Glomerular visceral epithelial cell (primary cell): ENCODE results near the gene UPP2.

Source experiments
- DNase-seq: peaks from one replicate; pipeline ENCODE4 v3.0.0-alpha.2; 2016; ENCODE audit errors: extremely low spot score

Gene UPP2

DNA sequence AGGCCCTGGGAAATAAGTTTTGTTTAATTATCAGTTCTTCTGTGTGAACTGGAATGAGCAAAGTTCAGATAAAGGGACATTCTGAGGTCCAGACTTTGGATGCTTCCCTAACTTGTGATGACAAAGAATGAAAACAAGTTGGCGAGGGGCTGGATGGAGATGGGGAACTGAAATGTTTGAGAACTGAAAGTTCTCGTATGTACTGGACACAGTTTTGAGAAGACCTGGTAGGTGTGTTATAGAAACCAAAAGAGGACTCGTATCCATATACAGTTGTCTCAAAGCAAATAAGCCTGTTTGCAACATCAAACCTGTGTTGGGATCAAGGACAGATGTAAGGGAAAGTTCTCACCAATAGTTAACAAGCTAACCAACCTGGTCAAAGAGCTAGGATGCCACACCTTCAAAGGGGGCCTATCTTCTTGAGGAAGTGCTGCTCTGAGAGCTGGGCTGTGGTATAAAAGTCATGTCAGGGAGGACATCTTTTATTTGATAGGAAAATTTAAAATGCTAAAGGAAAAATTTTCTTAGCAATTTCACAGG is at the start of gene UPP2:
TSS of gene UPP2 (plus strand) at position 493 of the 543 bp plus-strand sequence. CDS start 188 bp downstream, outside the sequence.
- no peak for DNase-seq

- DNase-seq, result no peak
These were observed 48.9 kb upstream of the UPP2 start for GRCh38 chr2:158052761-158053160.

- no peak for DNase-seq
These were observed 44.8 kb upstream of the UPP2 start for GRCh38 chr2:158056875-158057274.

- no peak for DNase-seq
These were observed 41.4 kb upstream of the UPP2 start for GRCh38 chr2:158060160-158060834.

DNA sequence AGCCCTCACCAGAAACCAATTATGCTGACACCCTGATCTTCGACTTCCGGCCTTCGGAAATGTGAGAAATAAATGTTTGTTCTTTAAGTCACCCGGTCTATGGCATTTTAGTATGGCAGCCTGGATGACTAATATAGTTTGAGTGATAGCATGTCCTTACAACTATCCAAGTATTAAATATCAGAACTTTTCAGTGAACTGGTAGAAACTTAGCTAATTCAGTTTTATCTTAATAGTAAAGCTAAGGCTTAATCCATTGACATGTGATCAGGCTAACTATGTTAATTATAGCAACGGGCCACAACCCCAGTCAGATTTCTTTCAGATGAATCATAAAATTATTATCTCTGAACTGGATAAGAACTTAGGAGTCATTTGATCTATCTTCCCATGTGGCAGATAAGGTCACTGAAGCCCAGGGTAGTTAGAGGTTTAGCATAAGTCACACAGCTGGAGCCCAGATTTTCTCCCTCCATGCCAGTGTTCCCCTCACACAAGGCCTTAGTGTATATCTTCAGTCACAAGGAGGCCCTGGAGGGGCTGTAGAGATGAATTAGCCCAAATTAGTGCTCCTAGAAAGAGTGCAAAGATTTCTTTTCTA is 40.7 kb upstream of the UPP2 start:
- peak; percentile 12 for DNase-seq

GRCh38 chr2:158061763-158062162 is 39.9 kb upstream of the UPP2 start:
- DNase-seq, result no peak

DNA sequence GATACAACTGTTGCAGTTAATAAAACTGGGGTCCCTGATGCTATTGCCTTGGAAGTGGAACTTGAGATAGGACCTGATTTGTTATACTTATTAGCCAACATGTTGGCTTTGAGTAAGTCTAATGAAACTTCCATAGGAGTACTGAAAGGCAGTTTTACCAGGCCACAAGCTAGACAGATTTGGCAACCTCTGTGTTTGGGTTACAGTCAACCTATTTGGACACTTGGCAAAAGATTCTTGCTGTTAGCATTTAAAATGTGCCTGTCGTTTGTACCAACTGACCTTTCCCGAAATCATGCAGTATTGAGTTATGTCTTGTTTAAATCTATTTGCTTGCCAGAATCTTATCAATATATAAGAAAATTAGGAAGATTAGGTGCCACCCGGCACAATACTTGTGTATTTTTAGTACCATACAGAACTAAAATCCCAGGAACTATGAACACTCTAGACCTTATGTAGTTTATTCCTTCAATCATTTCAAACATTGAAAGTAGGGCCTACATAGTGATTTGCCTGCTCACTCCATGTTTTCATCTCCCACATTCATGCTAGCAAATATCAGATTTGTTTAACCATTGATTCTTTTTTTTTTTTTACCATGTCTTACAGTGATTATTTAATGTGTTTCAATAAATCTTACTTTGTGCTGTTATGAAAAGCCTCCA is 35.5 kb upstream of the UPP2 start:
- no peak for DNase-seq

- DNase-seq, result no peak
These were observed 30.7 kb upstream of the UPP2 start for GRCh38 chr2:158071018-158071417.

GRCh38 chr2:158072361-158072760 is 29.3 kb upstream of the UPP2 start:
- DNase-seq, result no peak

DNA sequence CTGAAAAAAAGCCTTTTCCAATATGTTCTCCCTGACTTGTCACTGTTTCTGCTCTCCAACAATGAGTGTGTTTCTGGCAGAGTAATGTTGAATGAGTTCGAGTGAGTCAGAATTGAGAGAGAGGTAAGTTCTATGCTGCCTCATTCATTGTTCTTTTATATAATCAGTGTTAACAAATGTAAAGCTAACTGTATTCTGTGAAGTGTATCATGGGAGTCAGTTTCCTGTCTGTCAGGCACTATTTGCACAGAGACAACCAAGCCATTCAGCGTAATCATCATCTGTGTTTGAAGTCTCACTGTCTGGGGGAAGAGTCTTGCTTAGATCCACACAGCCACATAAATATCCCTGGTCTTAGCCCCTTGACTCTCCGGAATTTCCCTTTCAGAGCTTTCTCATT is 22.0 kb upstream of the UPP2 start:
- DNase-seq, result peak; percentile 44

GRCh38 chr2:158088093-158088492 is 13.6 kb upstream of the UPP2 start:
- DNase-seq, result no peak

GRCh38 chr2:158089322-158089721 is 12.4 kb upstream of the UPP2 start:
- DNase-seq, result no peak

GRCh38 chr2:158091647-158092046 is 10.0 kb upstream of the UPP2 start:
- no peak for DNase-seq

- peak; percentile 66 for DNase-seq
These were observed 7.1 kb upstream of the UPP2 start for GRCh38 chr2:158094487-158095092.

- no peak for DNase-seq
These were observed 6.4 kb upstream of the UPP2 start for GRCh38 chr2:158095269-158095668.

GRCh38 chr2:158095912-158096311 is 5.8 kb upstream of the UPP2 start:
- no peak for DNase-seq

- DNase-seq, result no peak
These were observed 4.2 kb upstream of the UPP2 start for GRCh38 chr2:158097481-158097880.

- no peak for DNase-seq
These were observed 3.5 kb upstream of the UPP2 start for GRCh38 chr2:158098178-158098577.

DNA sequence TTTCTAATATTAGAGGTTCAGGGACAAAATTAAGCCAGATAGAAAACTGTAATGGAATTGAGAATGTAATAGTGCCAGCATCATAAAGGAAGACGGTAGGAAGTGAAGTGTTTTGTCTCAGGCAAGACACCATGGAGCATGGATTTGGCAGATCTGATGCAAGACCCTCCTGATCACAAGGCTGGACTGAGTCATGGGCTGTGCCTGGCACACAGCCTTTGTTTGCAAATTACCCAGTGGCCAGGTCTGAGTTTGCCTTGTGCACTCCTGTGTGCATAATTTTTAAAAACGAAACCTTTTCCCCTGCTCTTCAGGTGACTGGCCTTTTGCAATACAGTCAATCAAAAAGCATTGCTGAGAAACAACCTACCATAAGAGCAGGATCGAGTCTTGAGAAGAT is 2.0 kb upstream of the UPP2 start:
- peak; percentile 75 for DNase-seq

- DNase-seq, result no peak
These were observed 1.3 kb upstream of the UPP2 start for GRCh38 chr2:158100411-158100810.

DNA sequence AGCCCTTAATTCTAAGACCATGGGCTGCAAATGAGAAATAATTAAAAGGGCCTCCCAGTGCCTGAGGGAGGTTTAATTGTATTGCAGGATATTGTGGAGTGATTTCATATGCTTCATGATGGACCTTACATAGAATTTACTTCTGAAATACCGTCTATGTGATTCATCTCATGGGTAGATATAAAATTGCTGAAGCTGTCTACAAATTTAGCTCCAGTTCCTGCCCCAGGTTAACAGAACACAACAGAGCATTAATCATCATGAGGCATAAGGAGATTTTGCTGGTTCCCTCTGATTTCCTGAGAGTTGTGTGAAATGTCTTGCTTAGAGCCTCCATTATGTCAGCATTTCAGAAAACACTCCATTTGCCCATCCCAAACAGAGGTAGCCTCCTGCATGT is 770 bp downstream of the UPP2 start:
- DNase-seq, result peak; percentile 8

GRCh38 chr2:158103411-158104012 is 1.8 kb downstream of the UPP2 start:
- peak; percentile 9 for DNase-seq
